Lung (tissue), 12 donors: ENCODE measurements around the gene PFDN1. TPM values are rescaled to one million over a fixed set of nuclear protein-coding genes. Genes with fewer than 3 reads are reported as not detected.

ENCODE experiments used
- ATAC-seq: fragments of 200-7000 bp; cut with Tn5 transposase; one replicate; pipeline ENCODE4 v1.9.1; 2020; ENCODE audit warnings: moderate number of reproducible peaks; ENCODE audit not compliant: insufficient read depth, low FRiP score
- DNase-seq, 3 donors: peaks; one replicate each; pipeline ENCODE4 v3.0.0-alpha.2; 2013 to 2017
- H3K27ac ChIP-seq, 2 donors: one replicate each; pipeline ENCODE4 v1.5.1; 2013; ENCODE audit warnings: mild to moderate bottlenecking in 2 of 2, moderate library complexity in 2 of 2, control low read depth in 1 of 2, inconsistent platforms in 1 of 2, low read depth in 1 of 2, low read length in 1 of 2
- H3K27me3 ChIP-seq, 3 donors: one replicate each; pipeline ENCODE4 v1.5.1; 2013; ENCODE audit warnings: low read length in 2 of 3; ENCODE audit not compliant: control insufficient read depth in 3 of 3, insufficient read depth in 3 of 3
- H3K36me3 ChIP-seq, 4 donors: one replicate each; pipeline ENCODE4 v1.5.1; 2013; ENCODE audit warnings: low read length in 4 of 4, mild to moderate bottlenecking in 1 of 4, moderate library complexity in 1 of 4; ENCODE audit not compliant: control insufficient read depth in 4 of 4, insufficient read depth in 4 of 4
- H3K4me1 ChIP-seq, 5 donors: one replicate each; pipeline ENCODE4 v1.5.1; 2013; ENCODE audit warnings: low read length in 5 of 5, mild to moderate bottlenecking in 2 of 5, moderate library complexity in 1 of 5; ENCODE audit not compliant: control insufficient read depth in 5 of 5, insufficient read depth in 5 of 5
- H3K4me3 ChIP-seq: one replicate; pipeline ENCODE4 v1.5.1; 2013; ENCODE audit warnings: mild to moderate bottlenecking, control low read depth, moderate library complexity
- H3K9ac ChIP-seq, 2 donors: one replicate each; pipeline ENCODE4 v1.5.1; 2013; ENCODE audit warnings: low read length in 2 of 2, control low read depth in 1 of 2; ENCODE audit not compliant: insufficient read depth in 1 of 2
- H3K9me3 ChIP-seq, 4 donors: one replicate each; pipeline ENCODE4 v1.5.1; 2013; ENCODE audit warnings: low read length in 3 of 4, mild to moderate bottlenecking in 1 of 4, moderate library complexity in 1 of 4; ENCODE audit not compliant: control insufficient read depth in 4 of 4, insufficient read depth in 3 of 4
- CTCF ChIP-seq: IDR thresholded peaks from 2 replicates; pipeline ENCODE4 v1.5.1; 2012; ENCODE audit warnings: mild to moderate bottlenecking; ENCODE audit errors: control extremely low read depth, extremely low read depth
- WGBS, 2 donors: extraction: QIAGEN DNeasy Blood & Tissue Kit; methylation state at CpG; one replicate each; pipeline ENCODE4 v1.1.7; 2013; 5-methylcytosine and 5-hydroxymethylcytosine counted together
- polyA plus RNA-seq, 2 donors: library from polyadenylated mRNA; stranded (reverse); fragments of 200-250 nt; gene quantifications; one replicate each; pipeline ENCODE4 v1.2.1, GENCODE V29; 2013
- total RNA-seq, 2 donors: library from RNA; depleted of rRNA in 1 of 2; stranded (reverse); fragments of >200 nt in 1 of 2; gene quantifications; one replicate each; pipeline ENCODE4 v1.2.1, GENCODE V29; 2014 to 2021
- donor health status: control.
- donor health status: control.
- donor health status: Bipolar disorder and iron deficiency.
- donor health status: healthy.
- donor health status: DM: yes; HTN: yes; CAD: no.

PFDN1 gene
- total and polyA plus RNA-seq, 4 donors = 42.0 to 108 (median 51.6) TPM

DNA sequence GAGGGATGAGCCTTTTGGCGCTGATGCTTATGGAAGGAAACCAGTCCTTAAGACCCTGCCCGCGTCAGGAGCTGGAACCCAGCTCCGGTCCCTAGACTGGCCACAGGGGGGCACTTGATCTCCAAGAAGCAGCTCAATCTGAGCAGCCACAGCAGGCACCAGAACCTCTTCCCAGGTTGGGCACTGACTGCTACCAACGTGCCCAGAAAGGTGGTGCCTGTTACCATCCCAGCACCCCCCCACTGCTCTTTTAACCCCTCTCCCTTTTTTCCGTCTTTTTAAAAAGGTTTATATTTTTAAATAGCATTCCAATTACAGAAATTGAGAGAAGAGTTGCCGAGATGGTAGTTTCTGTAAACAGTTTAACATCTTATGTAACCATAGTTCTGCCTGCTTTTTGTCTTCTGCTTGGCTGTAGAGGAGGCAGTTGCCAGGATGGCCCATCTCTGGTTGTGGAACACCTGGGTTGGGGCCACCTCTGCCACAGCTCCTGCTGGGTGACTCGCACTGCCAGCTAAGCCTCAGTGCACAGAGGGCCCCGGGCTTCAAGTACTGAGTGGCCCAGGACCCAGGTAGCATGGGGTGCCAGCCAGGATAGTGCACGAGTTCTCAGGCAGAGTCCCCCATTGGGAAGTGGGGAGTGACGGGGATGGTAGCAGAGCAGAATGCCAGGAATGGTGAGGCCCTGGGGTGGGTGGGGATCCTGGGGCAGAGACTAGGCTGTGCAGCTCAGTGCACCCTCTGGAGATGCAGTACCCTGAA, 62.8 kb downstream of the PFDN1 start:
- Histone ChIP-seq H3K36me3 (peaks cover 0 to 2% (median 1%) of the 10 kb centered on the region in 4 donors), H3K4me3 (no peak overlapping the region), H3K9me3 (peaks cover 0 to 2% (median 0%) of the 10 kb centered on the region in 4 donors), H3K27me3 (no peaks in the 10 kb centered on the region), H3K27ac (peak overlapping the region in 1 of 2 donors; percentile 18), H3K9ac (no peak overlapping the region), H3K4me1 (peaks cover 6 to 24% (median 17%) of the 10 kb centered on the region in 5 donors)
- ATAC-seq (peak; percentile 37), DNase-seq (peak; percentile 63 to 68 (median 66))
- 45 to 48% methylated on average over 11 of the region's 11 CpGs for WGBS, 2 donors
- TF ChIP-seq CTCF = peak; percentile 51

DNA sequence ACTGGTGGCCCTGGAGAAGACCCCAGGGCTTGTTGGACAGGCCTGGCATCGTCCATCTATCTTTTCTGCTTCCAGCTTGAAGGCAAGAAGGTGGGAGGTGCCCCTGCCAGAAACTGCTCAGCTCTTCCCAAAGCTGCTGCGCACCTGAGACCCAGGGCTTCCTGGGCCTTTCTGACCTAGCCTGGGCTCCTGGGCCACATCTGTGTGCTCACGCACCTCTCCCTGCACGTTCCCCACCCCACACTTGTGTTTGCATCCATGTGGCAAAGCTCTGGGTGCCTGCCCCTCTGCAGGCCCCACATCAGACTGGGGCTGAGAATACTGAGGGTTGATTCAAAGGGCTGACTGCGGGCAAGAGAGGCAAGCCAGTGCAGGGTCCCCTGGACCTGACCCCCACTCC, 63.4 kb downstream of the PFDN1 start:
- TF ChIP-seq CTCF = no peak
- Histone ChIP-seq H3K27me3 (no peaks in the 10 kb centered on the region), H3K27ac (no peak overlapping the region), H3K9me3 (peaks cover 0 to 2% (median 0%) of the 10 kb centered on the region in 4 donors), H3K4me3 (no peak overlapping the region), H3K4me1 (peaks cover 3 to 25% (median 13%) of the 10 kb centered on the region in 5 donors), H3K9ac (no peak overlapping the region), H3K36me3 (peaks cover 0 to 2% (median 0%) of the 10 kb centered on the region in 4 donors)
- 98 to 100% methylated on average over 5 of the region's 5 CpGs for WGBS, 2 donors
- DNase-seq = no peak
- no peak for ATAC-seq

- Histone ChIP-seq H3K4me1 (peaks cover 3 to 25% (median 13%) of the 10 kb centered on the region in 5 donors), H3K9ac (no peak overlapping the region), H3K4me3 (no peak overlapping the region), H3K9me3 (peaks cover 0 to 2% (median 0%) of the 10 kb centered on the region in 4 donors), H3K27ac (no peak overlapping the region), H3K27me3 (no peaks in the 10 kb centered on the region), H3K36me3 (peaks cover 0 to under 1% (median 0%) of the 10 kb centered on the region in 4 donors)
- WGBS, 2 donors = 94 to 96% methylated on average over 6 of the region's 6 CpGs
- TF ChIP-seq CTCF = no peak
- DNase-seq (no peak), ATAC-seq (no peak)
Measured at GRCh38 chr5:140238756-140239155, 64.1 kb downstream of the PFDN1 start.
